ENCODE data around the gene UBXN10.

UBXN10 gene

DNA sequence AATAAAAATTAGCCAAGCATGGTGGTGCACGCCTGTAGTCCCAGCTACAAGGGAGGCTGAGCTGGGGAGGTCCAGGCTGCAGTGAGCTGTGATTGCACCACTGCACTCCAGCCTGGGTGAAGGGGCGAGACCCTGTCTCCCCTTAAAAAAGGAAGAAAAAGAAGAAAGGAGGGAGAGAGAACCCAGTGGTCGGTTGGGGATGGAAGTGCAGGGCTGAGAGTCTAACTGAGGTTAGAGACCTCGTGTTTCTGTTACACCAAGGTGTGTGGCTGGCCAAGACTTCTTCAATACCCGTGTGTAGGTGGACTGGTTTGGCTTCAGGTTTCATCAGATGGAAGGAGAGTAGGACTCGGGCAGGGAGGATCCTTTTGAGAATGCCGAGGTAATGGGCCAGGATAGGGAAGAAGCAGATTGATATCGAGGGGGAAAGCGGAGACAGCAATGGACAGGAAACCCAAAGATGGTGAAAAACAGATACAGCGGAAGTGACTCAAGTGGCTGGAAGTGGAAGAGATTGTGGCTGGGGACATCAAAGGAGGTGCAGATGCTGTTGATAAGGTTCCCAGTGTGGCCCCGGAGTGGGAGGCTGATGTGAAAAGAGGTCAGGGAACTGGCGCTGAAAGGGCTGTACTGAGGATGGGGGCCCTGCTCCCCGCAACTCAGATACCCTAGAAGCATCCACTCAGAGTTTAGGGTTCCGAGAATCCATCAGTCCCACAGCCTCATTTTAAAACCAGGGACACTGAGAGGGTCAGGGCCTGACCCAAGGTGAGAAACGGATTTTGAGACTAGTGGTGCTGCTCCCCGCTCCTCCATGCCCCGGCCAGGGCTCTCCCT lies 681 bp upstream of the UBXN10 start:
- no peaks in the 10 kb centered on the region for H3K36me3 Mint-ChIP-seq (ENCODE audit: low read depth)
- peak overlapping the region; percentile 76 for H3K27ac Mint-ChIP-seq
- peak; percentile 72 for DNase-seq
- peaks cover under 1% of the 10 kb centered on the region for H3K9me3 Mint-ChIP-seq
- peaks cover 18% of the 10 kb centered on the region for H3K27me3 Mint-ChIP-seq
- peak overlapping the region; percentile 80 for H3K4me3 Mint-ChIP-seq
- H3K4me1 Mint-ChIP-seq (ENCODE audit: low read depth): peaks cover 51% of the 10 kb centered on the region

DNA sequence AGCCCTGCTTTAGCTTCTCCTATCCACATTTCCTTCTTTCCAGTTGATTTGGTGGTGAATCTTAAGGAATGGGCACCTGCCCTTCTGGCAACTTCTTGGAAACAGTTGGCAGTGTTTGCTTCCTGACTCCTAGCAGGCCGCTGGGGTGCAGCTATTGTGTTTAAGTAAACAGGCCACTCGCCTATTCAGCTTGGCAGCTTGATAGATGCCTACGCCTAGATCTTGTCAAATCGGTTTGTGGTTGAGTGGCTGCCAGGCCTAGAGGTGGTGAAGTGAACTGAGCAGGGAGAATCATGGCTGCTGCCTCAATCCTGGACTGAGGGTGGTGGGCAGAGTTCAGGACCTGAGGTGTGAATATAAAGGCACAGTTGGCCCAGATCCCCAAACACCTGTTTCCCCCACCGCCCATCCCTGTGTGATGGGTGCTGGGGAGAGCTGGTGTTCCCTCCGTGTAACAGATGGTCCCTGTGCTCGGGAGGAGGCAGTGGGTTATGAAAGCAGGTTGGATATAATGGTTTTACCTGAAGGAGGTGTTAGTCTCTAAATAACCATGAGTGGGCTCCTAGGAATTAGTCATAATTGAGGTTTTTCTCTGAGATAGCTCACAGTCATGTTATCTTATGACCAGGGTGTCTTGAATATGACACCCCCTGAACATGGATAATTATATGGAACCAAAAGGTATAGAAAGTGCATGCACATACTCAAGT lies 1.4 kb downstream of the UBXN10 start:
- H3K9me3 Mint-ChIP-seq: no peaks in the 10 kb centered on the region
- peak overlapping the region; percentile 80 for H3K4me3 Mint-ChIP-seq
- peak overlapping the region; percentile 84 for H3K27ac Mint-ChIP-seq
- peaks cover 51% of the 10 kb centered on the region for H3K4me1 Mint-ChIP-seq (ENCODE audit: low read depth)
- no peaks in the 10 kb centered on the region for H3K36me3 Mint-ChIP-seq (ENCODE audit: low read depth)
- peak; percentile 64 for DNase-seq
- H3K27me3 Mint-ChIP-seq: peaks cover 30% of the 10 kb centered on the region

DNA sequence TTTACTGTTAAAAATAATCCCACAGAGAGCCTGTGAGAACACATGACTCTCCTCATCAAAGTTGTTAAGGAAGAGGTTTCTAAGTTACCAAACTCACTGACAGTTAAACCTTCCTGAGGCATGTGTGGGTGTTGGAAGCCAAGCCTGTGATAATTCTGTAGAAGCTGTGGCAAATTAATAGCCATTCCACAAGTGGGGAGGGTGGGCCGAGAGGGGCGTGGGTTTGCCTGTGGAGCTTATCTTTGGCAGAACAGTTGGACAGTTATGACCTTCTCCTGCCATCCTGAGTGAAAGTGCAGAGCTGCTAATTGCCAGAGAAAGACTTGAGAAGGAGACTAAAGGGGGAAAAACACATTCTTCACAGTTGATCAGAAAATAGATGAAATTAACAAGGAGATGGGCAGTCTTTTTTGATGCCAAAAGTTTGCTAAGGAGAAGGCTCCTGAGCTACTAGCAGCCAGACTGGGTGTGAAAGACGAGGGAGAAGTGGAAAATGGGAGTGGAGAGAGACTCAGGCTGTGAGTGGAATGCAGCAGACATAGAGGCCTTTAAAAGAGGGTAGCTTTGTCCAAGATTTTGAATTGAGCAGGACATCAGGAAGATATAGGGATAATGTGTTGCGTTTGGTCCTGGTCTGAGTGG lies 2.0 kb downstream of the UBXN10 start:
- DNase-seq: no peak
- no peaks in the 10 kb centered on the region for H3K36me3 Mint-ChIP-seq (ENCODE audit: low read depth)
- H3K27me3 Mint-ChIP-seq: peaks cover 37% of the 10 kb centered on the region
- H3K27ac Mint-ChIP-seq: peak overlapping the region; percentile 26
- peaks cover 51% of the 10 kb centered on the region for H3K4me1 Mint-ChIP-seq (ENCODE audit: low read depth)
- no peaks in the 10 kb centered on the region for H3K9me3 Mint-ChIP-seq
- H3K4me3 Mint-ChIP-seq: no peak overlapping the region

DNA sequence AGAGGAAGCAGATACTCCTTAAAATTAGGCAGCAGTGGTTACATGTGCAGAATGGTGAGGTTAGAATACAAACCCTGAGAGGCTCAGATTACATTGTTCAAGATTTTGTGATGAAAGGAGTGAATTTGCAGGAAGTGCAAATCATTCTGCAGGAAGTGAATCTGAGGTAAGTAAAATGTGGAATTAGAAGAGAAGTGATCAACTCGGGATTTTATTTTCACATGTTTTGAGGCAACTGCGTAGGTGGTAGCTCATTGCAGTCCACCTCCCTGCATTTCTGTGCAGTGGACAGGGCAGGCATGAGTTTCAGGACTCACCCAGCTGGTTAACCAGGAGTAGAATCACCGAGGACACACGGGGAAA lies 2.5 kb downstream of the UBXN10 start:
- Mint-ChIP-seq H3K27me3 (peaks cover 39% of the 10 kb centered on the region), H3K4me1 (ENCODE audit: low read depth) (peaks cover 51% of the 10 kb centered on the region), H3K36me3 (ENCODE audit: low read depth) (no peaks in the 10 kb centered on the region), H3K27ac (peak overlapping the region; percentile 16), H3K9me3 (no peaks in the 10 kb centered on the region), H3K4me3 (no peak overlapping the region)
- no peak for DNase-seq

DNA sequence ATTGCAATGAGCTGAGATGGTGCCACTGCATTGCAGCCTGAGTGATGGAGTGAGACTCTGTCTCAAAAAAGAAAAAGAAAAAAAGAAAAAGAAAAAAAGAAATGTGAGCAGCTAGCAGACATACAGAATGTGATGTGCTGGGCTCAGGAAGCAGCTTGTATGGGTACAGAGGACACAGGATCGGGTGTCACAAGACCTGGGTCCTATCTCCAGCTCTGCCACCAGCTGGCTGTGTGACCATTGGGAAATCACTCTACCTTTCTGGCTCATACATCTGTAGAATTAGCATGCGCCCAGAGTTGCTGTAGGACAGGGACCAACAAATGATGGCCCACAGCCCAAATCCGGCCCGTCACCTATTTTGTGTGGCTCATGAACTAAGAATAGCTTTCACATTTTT lies 3.8 kb downstream of the UBXN10 start:
- Mint-ChIP-seq H3K4me1 (ENCODE audit: low read depth) (peaks cover 41% of the 10 kb centered on the region), H3K9me3 (no peaks in the 10 kb centered on the region), H3K27me3 (peaks cover 40% of the 10 kb centered on the region), H3K36me3 (ENCODE audit: low read depth) (no peaks in the 10 kb centered on the region), H3K27ac (no peak overlapping the region), H3K4me3 (no peak overlapping the region)
- no peak for DNase-seq

DNA sequence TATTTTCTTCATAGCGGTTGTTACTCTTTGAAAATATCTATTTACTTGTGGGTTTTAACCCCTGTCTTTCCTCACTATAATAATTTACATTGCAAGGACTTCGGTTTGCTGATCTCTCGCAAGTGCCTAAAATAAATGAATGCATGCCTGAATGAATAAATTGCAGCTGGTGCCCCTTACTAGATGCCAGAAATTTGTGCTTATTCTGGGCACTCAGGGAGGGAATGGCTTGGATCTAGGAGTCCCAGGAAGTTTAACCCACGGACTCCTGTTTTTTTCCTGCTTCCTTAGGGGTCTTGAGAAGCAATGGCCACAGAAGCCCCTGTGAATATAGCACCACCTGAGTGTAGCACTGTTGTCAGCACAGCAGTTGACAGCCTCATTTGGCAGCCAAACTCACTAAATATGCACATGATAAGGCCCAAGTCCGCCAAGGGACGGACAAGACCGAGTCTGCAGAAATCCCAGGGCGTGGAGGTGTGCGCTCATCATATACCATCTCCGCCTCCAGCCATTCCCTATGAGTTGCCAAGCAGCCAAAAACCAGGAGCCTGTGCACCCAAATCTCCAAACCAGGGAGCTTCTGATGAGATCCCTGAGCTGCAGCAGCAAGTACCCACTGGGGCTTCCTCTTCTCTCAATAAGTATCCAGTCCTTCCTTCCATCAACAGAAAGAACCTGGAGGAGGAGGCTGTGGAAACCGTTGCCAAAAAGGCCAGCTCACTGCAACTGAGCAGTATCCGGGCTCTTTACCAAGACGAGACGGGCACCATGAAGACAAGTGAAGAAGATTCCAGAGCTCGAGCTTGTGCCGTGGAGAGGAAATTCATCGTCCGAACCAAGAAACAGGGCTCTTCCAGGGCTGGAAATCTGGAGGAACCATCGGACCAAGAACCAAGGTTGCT lies 4.6 kb downstream of the UBXN10 start:
- Mint-ChIP-seq H3K9me3 (no peaks in the 10 kb centered on the region), H3K27ac (no peak overlapping the region), H3K4me1 (ENCODE audit: low read depth) (peaks cover 39% of the 10 kb centered on the region), H3K4me3 (no peak overlapping the region), H3K27me3 (peaks cover 48% of the 10 kb centered on the region), H3K36me3 (ENCODE audit: low read depth) (no peaks in the 10 kb centered on the region)
- DNase-seq: no peak

DNA sequence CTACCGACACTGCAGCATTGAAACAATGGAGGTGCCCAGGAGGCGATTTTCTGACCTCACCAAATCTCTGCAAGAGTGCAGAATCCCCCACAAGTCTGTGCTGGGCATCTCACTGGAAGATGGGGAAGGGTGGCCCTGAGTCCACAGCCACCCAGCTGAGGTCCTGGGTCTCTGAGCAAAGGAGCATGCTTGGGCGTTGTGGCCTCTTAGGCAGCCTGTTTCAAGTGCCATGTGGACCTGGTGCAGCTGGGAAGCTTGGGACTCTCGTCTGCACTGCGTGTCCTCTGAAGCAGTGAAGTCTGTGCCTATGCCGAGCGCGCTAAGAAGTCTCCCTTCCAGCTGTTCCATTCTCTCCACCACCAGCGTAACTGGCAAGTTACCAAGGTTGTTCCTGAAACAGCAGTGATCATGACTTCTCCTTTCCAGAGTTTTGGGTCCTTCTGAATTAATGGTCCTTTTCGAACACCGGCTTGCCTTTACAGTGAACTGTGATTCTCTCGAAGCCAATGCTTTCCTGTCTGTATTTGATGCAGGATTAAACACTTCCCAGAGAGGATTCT lies 5.5 kb downstream of the UBXN10 start:
- DNase-seq: no peak
- H3K9me3 Mint-ChIP-seq: no peaks in the 10 kb centered on the region
- H3K4me3 Mint-ChIP-seq: no peak overlapping the region
- H3K27me3 Mint-ChIP-seq: peaks cover 53% of the 10 kb centered on the region
- H3K36me3 Mint-ChIP-seq (ENCODE audit: low read depth): no peaks in the 10 kb centered on the region
- no peak overlapping the region for H3K27ac Mint-ChIP-seq
- H3K4me1 Mint-ChIP-seq (ENCODE audit: low read depth): peaks cover 36% of the 10 kb centered on the region

DNA sequence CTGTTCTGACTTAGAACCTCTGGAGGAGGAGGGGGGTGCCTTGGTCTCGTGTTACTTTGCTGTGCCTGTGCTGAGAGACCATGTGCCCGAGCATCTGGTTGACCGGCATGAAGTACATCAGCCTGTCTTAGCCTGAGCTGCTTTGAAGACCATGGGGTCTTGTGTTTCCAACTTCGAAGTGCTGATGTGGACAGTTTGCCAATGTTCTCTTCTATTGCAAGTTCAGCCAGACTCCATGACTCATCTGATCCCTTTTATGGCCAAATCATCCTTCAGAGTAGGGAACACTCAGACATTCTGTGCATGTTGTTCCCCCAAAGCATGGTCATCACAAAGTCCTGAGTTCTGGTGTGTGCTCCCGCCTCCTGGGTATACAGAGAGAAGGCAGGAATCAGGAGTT lies 6.5 kb downstream of the UBXN10 start:
- H3K36me3 Mint-ChIP-seq (ENCODE audit: low read depth): no peaks in the 10 kb centered on the region
- no peak overlapping the region for H3K27ac Mint-ChIP-seq
- no peak overlapping the region for H3K4me3 Mint-ChIP-seq
- DNase-seq: no peak
- H3K9me3 Mint-ChIP-seq: no peaks in the 10 kb centered on the region
- peaks cover 54% of the 10 kb centered on the region for H3K27me3 Mint-ChIP-seq
- H3K4me1 Mint-ChIP-seq (ENCODE audit: low read depth): peaks cover 26% of the 10 kb centered on the region

DNA sequence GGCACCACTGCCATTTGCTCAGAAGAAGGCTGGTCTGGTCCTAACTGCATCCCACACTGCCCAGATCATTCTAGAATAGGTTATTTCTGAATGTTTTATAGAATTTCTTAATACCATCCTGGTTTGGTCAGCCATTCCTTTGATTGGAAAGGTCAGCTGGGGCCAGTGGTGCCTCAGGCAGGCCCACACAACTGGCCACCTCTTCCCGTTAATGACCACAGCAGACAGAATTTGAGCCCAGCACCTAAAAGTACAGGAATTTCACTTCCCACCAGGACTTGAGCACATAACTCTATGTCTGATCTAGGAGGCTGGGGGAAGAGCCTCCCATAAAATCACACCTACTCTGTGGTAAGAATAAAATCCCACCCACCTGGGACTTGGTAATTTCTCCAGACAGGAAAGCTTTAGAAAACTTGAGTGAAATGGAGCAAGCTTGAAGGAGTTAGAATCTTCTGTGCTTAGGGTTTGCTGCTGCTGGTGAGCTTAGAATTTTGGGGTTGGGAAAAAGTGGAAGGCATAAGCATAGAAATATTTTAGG lies 7.0 kb downstream of the UBXN10 start:
- peaks cover 56% of the 10 kb centered on the region for H3K27me3 Mint-ChIP-seq
- H3K36me3 Mint-ChIP-seq (ENCODE audit: low read depth): no peaks in the 10 kb centered on the region
- no peak overlapping the region for H3K27ac Mint-ChIP-seq
- DNase-seq: no peak
- peaks cover 21% of the 10 kb centered on the region for H3K4me1 Mint-ChIP-seq (ENCODE audit: low read depth)
- H3K9me3 Mint-ChIP-seq: no peaks in the 10 kb centered on the region
- no peak overlapping the region for H3K4me3 Mint-ChIP-seq

DNA sequence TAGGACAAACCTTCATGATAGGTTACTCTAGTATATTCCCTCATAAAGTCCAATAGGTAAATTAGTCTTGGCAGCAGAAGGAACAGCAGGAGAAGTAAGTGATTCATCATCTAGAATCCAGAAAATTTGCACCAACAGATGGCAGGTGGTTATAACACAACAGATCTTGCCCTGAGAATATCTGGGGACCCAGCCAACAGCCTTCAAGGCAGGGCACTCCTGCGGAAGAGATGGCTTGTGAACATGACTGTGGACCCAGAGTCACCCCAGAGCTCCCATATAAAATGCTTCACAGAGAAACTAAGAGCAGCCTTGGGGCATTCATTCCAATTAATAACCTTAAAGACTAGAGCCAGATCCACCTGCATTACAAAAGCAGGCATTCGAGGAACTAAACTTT lies 8.3 kb downstream of the UBXN10 start:
- Mint-ChIP-seq H3K4me1 (ENCODE audit: low read depth) (peaks cover 8% of the 10 kb centered on the region), H3K4me3 (no peak overlapping the region), H3K36me3 (ENCODE audit: low read depth) (no peaks in the 10 kb centered on the region), H3K9me3 (no peaks in the 10 kb centered on the region), H3K27ac (no peak overlapping the region), H3K27me3 (peaks cover 54% of the 10 kb centered on the region)
- no peak for DNase-seq

DNA sequence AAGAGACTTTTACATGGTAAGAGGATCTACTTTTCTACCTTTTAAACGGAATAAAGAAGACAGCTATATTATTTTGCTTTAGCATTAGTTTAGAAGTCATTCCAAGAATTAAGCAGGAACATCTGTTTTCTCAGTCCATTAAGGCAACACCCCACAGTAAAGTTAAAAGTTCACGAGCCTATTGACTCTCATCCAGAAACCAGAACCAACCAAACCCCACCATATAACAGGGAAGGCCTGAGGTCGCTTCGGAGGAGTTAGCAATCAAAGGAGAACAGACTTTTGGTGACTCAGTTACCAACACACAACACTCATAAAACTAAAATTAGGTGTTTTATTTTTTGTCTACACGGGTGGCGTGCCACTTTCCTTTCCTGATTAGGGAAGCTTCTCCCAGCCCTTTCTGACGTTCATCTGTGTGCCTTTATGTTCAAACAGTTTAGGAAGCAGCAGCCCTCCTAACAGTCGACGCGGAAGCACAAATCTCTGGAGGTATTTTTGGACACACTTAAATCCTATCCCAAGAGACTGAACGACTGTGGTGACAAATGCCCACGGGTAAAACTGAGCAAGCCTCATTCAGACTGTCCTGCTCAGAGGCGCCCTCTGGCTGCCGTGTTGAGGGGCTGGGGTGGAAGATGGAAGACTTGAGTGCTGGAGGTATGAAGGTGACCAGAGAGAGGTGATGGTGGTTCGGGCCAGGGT lies 9.0 kb downstream of the UBXN10 start:
- Mint-ChIP-seq H3K27ac (no peak overlapping the region), H3K9me3 (no peaks in the 10 kb centered on the region), H3K4me1 (ENCODE audit: low read depth) (peaks cover 7% of the 10 kb centered on the region), H3K27me3 (peaks cover 52% of the 10 kb centered on the region), H3K4me3 (no peak overlapping the region), H3K36me3 (ENCODE audit: low read depth) (no peaks in the 10 kb centered on the region)
- DNase-seq: peak; percentile 85

DNA sequence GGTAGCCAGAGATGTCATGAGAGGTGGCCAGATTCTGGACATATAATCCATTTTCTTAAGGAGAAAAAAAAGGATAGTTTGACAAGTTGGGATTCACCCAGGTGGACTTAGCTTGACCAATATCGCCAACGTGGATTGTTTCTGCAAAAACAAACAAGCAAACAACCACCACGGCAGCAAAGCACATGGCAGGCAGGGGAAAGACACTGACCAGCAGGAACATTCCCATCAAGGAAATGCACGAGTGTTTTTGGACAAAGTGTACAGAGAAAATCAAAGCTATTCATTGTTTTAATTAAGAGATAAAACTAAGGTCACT lies 9.5 kb downstream of the UBXN10 start:
- no peaks in the 10 kb centered on the region for H3K36me3 Mint-ChIP-seq (ENCODE audit: low read depth)
- peaks cover 52% of the 10 kb centered on the region for H3K27me3 Mint-ChIP-seq
- H3K27ac Mint-ChIP-seq: no peak overlapping the region
- H3K9me3 Mint-ChIP-seq: no peaks in the 10 kb centered on the region
- no peak overlapping the region for H3K4me3 Mint-ChIP-seq
- no peak for DNase-seq
- peaks cover 7% of the 10 kb centered on the region for H3K4me1 Mint-ChIP-seq (ENCODE audit: low read depth)

DNA sequence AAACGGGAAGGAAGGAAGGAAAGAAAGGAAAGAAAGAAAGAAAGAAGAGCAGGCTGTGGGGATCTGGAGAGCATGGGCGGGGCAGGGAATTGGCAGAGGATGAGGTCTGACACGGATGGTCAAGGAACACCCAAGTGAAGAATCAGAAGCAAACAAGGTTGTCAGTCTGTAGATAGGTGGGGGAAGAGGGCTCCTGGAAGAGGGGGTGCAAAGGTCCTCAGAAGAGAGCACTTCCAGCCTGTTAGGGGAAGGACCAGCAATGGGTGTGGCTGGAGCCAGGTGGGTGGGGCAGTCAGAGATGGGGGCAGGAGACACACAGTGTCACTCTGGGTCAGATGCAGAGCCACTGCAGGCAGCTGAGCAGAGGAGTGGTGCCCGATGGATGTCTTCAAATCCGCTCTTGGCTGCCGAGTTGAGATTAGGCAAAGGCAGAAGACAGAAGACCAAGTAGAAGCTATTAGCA lies 11.5 kb downstream of the UBXN10 start:
- H3K4me1 Mint-ChIP-seq (ENCODE audit: low read depth): peaks cover 7% of the 10 kb centered on the region
- H3K27ac Mint-ChIP-seq: no peak overlapping the region
- no peaks in the 10 kb centered on the region for H3K36me3 Mint-ChIP-seq (ENCODE audit: low read depth)
- no peak for DNase-seq
- H3K27me3 Mint-ChIP-seq: peaks cover 43% of the 10 kb centered on the region
- H3K4me3 Mint-ChIP-seq: no peak overlapping the region
- H3K9me3 Mint-ChIP-seq: no peaks in the 10 kb centered on the region

All from activated T-cell treated with anti-CD3 and anti-CD28 coated beads, Interleukin-2, amount 50 U/mL, for 24 hours (primary cell).